Ammon's horn (tissue), 1 donor: ENCODE results near the gene TMEM134.

Experiments used
- DNase-seq: peaks from one replicate; pipeline ENCODE4 v3.0.0-alpha.2; 2016; ENCODE audit warnings: low spot score

Gene TMEM134

DNA sequence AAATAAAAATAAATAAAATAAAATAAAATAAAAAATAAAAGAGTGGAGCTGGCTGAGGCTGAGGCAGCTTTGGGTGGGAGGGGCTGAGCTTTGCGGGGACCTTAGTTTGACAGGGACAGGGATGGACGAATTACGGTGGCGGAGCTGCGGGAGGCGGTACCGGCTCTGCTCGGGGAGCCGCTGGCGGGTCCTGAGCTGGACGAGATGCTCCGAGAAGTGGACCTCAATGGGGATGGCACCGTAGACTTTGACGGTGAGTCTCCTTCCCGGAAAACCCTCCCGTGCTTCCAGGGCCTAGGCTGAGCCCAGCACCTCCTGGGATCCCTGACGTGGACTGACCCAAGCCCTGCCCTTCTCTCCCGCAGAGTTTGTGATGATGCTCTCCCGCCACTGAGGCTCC is 10.8 kb downstream of the TMEM134 start:
- DNase-seq: no peak

- no peak for DNase-seq
These were observed 11.6 kb downstream of the TMEM134 start for GRCh38 chr11:67457453-67457852.

- DNase-seq: no peak
These were observed 12.9 kb downstream of the TMEM134 start for GRCh38 chr11:67456068-67456705.

GRCh38 chr11:67455054-67455453 is 14.0 kb downstream of the TMEM134 start, which contains the start of gene CABP4:
Gene CABP4, plus strand, starts transcription at chr11:67455354. Its CDS starts 70 bp downstream, at chr11:67455424.
- DNase-seq: no peak

- DNase-seq: no peak
These were observed 15.0 kb downstream of the TMEM134 start for GRCh38 chr11:67453816-67454732.

DNA sequence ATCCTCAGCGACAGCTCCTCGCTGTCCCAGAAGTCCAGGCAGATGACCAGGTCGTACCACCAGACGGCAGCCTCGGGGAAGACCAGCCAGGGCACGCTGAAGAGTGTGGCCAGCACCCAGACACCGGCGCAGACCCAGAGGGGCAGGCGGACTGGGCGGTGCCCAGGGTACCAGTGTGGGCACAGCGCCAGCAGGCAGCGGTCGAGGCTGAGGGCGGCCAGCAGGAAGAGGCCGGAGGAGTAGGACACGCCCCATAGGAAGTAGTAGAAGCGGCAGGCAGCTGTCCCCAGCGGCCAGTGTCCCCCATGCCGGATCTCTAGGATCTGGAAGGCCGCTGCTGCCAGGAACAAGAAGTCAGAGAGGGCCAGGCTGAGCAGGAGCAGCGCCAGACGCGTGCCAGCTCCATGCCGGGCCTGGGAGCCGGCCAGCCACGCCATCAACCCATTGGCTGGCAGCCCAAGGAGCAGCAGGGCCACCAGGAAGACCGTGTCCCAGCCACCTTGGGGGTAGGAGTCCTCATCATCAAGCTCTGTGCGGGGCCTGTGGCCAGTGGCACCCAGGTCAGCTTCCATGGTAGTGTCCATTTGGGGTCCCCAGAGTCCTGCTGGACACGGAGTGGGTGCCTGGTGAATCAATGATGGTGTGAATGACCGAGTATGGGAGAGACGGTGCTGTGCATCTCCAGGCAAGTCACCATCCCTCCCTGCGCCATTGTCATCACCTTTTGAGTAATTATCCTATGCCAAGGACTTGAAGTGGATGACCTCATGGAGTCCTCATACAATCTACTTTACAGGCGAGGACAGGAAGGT is 16.7 kb downstream of the TMEM134 start, which contains the start of gene GPR152:
Gene GPR152, minus strand, starts transcription at position 589 of the 812 bp plus-strand sequence. Its CDS starts 5 bp downstream, at position 584.
- DNase-seq: no peak

GRCh38 chr11:67451658-67451976 is 17.4 kb downstream of the TMEM134 start:
- DNase-seq: no peak

GRCh38 chr11:67450796-67451657 is 18.0 kb downstream of the TMEM134 start:
- DNase-seq: no peak

- peak; percentile 53 for DNase-seq
These were observed 19.8 kb downstream of the TMEM134 start for GRCh38 chr11:67449116-67449844.

- no peak for DNase-seq
These were observed 20.8 kb downstream of the TMEM134 start for GRCh38 chr11:67448220-67448609.

GRCh38 chr11:67445515-67445914 is 23.5 kb downstream of the TMEM134 start:
- DNase-seq: no peak

- no peak for DNase-seq
These were observed 26.3 kb downstream of the TMEM134 start for GRCh38 chr11:67442504-67443404.

- no peak for DNase-seq
These were observed 27.2 kb downstream of the TMEM134 start for GRCh38 chr11:67441731-67442351.

DNA sequence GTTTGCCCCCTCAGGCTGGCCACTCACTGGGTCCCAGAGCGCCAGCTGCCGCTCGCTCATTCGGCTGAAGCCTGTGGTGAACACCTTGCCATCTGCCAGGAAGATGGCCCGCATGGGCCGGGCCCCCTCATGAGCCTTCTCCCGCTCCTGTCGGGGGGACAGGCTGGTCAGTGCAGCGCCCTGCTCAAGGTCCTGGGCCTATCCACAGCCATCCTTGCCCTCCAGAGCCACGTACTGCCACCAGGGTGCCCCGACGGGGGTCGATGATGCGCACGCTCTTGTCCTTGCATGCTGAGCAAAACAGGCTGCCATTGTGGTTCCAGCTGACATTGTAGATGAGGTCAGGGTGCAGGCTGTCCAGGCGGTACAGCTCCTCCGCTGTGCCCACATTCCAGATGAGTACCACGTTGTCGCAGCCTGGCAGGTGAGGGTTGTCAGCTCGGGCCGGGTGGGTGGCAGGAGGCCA is 27.9 kb downstream of the TMEM134 start:
- no peak for DNase-seq

- DNase-seq: no peak
These were observed 28.6 kb downstream of the TMEM134 start for GRCh38 chr11:67440229-67441097.

GRCh38 chr11:67439321-67440228 is 29.5 kb downstream of the TMEM134 start:
- peak; percentile 58 for DNase-seq
